ENCODE measurements around the gene P2RX3. TPM values are rescaled to one million over a fixed set of nuclear protein-coding genes. Genes with fewer than 3 reads are reported as not detected.

The P2RX3 gene
- total and polyA plus RNA-seq, 2 of the 8 experiments (the other 6 are each of a cell fraction or from before 2014, with no cell fraction given): 0.45 to 0.47 TPM

DNA sequence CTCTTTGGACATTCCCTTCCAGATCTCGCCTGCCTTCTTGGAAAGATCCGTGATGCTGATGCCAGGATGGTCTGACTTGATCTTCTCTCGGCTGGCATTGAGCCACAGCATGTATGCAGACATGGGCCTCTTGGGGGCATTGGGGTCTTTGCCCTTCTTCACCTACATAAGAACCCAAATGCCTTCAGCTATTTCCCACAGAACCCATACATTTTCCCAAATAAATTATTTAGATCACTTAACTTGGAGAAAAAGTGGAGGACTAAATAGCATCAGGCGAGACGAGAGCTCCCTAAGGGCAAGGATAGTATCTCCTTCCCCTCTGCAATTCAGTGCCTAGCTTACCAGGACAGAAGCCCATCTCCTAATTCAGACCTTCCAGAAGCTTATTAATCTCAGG is 10.4 kb upstream of the P2RX3 start (continued):
- TF ChIP-seq PHF8 (conservative IDR thresholded peaks at IDR 0.05; ENCODE audit: low read depth, low read length): no peak
- no peak for TF ChIP-seq GABPA (IDR thresholded peaks at IDR 0.05; ENCODE audit: borderline replicate concordance, insufficient read depth, low read length)
- TF ChIP-seq KDM4A (IDR thresholded peaks at IDR 0.05; ENCODE audit: low read depth, low read length, severe bottlenecking): no peak
- no peak for TF ChIP-seq JUND (IDR thresholded peaks at IDR 0.05; ENCODE audit: low read length)
- TF ChIP-seq SP2 (IDR thresholded peaks at IDR 0.05; ENCODE audit: low read length): no peak

All from H1 (cell line).